PC-3 (cell line): ENCODE results near the gene MAGEB2. TPM values are rescaled to one million over a fixed set of nuclear protein-coding genes. Genes with fewer than 3 reads are reported as not detected.

Source experiments
- ATAC-seq: fragments of 200-7000 bp; cut with Tn5 transposase; 2 replicates; pipeline ENCODE4 v1.9.1; 2020; ENCODE audit warnings: mild to moderate bottlenecking, moderate library complexity
- BruUV-seq: library from RNA; stranded (reverse); fragments of 400-500 nt; replicated peaks from 2 replicates; lab custom pipeline; 2021; lab: Mats Ljungman, UMichigan
- CTCF ChIA-PET: fragments of 300-600 bp; sonication (Branson Sonifier 250); formaldehyde crosslinking; loops from one replicate; lab custom pipeline; 2022; ENCODE audit warnings: antibody characterized with exemption; lab: Charles Lee
- POLR2A ChIA-PET: fragments of 300-600 bp; sonication (Branson Sonifier 250); formaldehyde crosslinking; loops from one replicate; lab custom pipeline; 2022; ENCODE audit warnings: antibody characterized with exemption; ENCODE audit not compliant: unreplicated experiment; lab: Charles Lee
- DNase-seq: peaks from one replicate; pipeline ENCODE4 v3.0.0-alpha.2; 2015
- H2AFZ ChIP-seq: fragments of 300-600 bp; sonication (generic); 2 replicates; pipeline ENCODE4 v1.6.0; 2016; ENCODE audit warnings: antibody characterized with exemption, low read length
- H3F3A ChIP-seq: fragments of 300-600 bp; sonication (generic); one replicate; pipeline ENCODE4 v1.6.0; 2017; ENCODE audit warnings: antibody characterized with exemption, low read length, control low read depth, mild to moderate bottlenecking; ENCODE audit not compliant: unreplicated experiment
- H3K27ac ChIP-seq: fragments of 300-600 bp; sonication (generic); 2 replicates; pipeline ENCODE4 v1.5.1; 2016; ENCODE audit warnings: mild to moderate bottlenecking, low read length
- H3K27me3 ChIP-seq: fragments of 300-600 bp; sonication (generic); 2 replicates; pipeline ENCODE4 v1.6.1; 2016; ENCODE audit warnings: low read length, mixed read lengths
- H3K36me3 ChIP-seq: fragments of 300-600 bp; sonication (generic); 2 replicates; pipeline ENCODE4 v1.6.1; 2016; ENCODE audit warnings: low read depth, mixed run types, low read length, mixed read lengths
- H3K4me1 ChIP-seq: fragments of 300-600 bp; sonication (generic); 2 replicates; pipeline ENCODE4 v1.5.1; 2016; ENCODE audit warnings: low read length; ENCODE audit not compliant: insufficient read depth
- H3K4me2 ChIP-seq: fragments of 300-600 bp; sonication (generic); 2 replicates; pipeline ENCODE4 v1.6.0; 2016; ENCODE audit warnings: low read length
- H3K4me3 ChIP-seq: fragments of 300-600 bp; sonication (generic); 2 replicates; pipeline ENCODE4 v1.5.1; 2016; ENCODE audit warnings: mild to moderate bottlenecking, low read length, mixed read lengths
- H3K79me2 ChIP-seq: fragments of 300-600 bp; sonication (generic); 2 replicates; pipeline ENCODE4 v1.6.1; 2017; ENCODE audit warnings: low read length, mixed read lengths
- H3K9ac ChIP-seq: fragments of 300-600 bp; sonication (generic); 2 replicates; pipeline ENCODE4 v1.6.0; 2016; ENCODE audit warnings: mild to moderate bottlenecking, low read length
- H3K9me2 ChIP-seq: fragments of 300-600 bp; sonication (generic); replicated peaks from 2 replicates; pipeline ENCODE4 v1.6.1; 2016; ENCODE audit warnings: mixed run types, low read length, mixed read lengths
- H3K9me3 ChIP-seq: fragments of 300-600 bp; sonication (generic); 2 replicates; pipeline ENCODE4 v1.6.1; 2016; ENCODE audit warnings: low read length, mixed read lengths
- H4K20me1 ChIP-seq: fragments of 300-600 bp; sonication (generic); 2 replicates; pipeline ENCODE4 v1.6.1; 2016; ENCODE audit warnings: low read length, mixed read lengths
- EZH2 ChIP-seq: fragments of 300-600 bp; sonication (generic); IDR thresholded peaks from one replicate; pipeline ENCODE4 v1.6.1; 2017; ENCODE audit warnings: antibody characterized with exemption, mild to moderate bottlenecking, low read length; ENCODE audit not compliant: unreplicated experiment
- EZH2phosphoT487 ChIP-seq: fragments of 300-600 bp; sonication (generic); IDR thresholded peaks from 2 replicates; pipeline ENCODE4 v1.6.1; 2018; ENCODE audit warnings: mild to moderate bottlenecking, antibody characterized with exemption, low read length, borderline replicate concordance
- intact Hi-C: fragments of 100-400 bp; cut with micrococcal nuclease; formaldehyde crosslinking; loops from 2 replicates; pipeline ENCODE4 v1.9.0; 2023
- total RNA-seq: library from RNA; depleted of rRNA; stranded (reverse); fragments of >200 nt; gene quantifications from 2 replicates; pipeline ENCODE4 v1.2.3, GENCODE V29; 2014
- TF ChIP-seq, protein P1 (sequence below): fragments of 300-600 bp; sonication (generic); conservative IDR thresholded peaks from 2 replicates; pipeline ENCODE4 v1.5.1; 2017; ENCODE audit warnings: antibody characterized with exemption, low read depth, mild to moderate bottlenecking, low read length

Gene MAGEB2
- total RNA-seq, 1 experiment from 2014 or later: not detected

- ChIA-PET CTCF (no interaction called here), POLR2A (no interaction called here)
- Histone ChIP-seq H3K4me3 (no peak overlapping the region), H3K4me1 (no peaks in the 10 kb centered on the region), H3K9me3 (no peaks in the 10 kb centered on the region), H3F3A (no peaks in the 10 kb centered on the region), H4K20me1 (no peaks in the 10 kb centered on the region), H2AFZ (no peak overlapping the region), H3K27ac (no peak overlapping the region), H3K79me2 (no peaks in the 10 kb centered on the region), H3K27me3 (no peaks in the 10 kb centered on the region), H3K36me3 (no peaks in the 10 kb centered on the region), H3K4me2 (no peak overlapping the region), H3K9ac (no peak overlapping the region), H3K9me2 (no peaks in the 10 kb centered on the region)
- intact Hi-C loops: no loop called here
- no TSS peak for BruUV-seq
- ATAC-seq: no peak
- DNase-seq: no peak
- TF ChIP-seq EZH2phosphoT487 (no peak), EZH2 (no peak)
- TF ChIP-seq, protein P1, sequence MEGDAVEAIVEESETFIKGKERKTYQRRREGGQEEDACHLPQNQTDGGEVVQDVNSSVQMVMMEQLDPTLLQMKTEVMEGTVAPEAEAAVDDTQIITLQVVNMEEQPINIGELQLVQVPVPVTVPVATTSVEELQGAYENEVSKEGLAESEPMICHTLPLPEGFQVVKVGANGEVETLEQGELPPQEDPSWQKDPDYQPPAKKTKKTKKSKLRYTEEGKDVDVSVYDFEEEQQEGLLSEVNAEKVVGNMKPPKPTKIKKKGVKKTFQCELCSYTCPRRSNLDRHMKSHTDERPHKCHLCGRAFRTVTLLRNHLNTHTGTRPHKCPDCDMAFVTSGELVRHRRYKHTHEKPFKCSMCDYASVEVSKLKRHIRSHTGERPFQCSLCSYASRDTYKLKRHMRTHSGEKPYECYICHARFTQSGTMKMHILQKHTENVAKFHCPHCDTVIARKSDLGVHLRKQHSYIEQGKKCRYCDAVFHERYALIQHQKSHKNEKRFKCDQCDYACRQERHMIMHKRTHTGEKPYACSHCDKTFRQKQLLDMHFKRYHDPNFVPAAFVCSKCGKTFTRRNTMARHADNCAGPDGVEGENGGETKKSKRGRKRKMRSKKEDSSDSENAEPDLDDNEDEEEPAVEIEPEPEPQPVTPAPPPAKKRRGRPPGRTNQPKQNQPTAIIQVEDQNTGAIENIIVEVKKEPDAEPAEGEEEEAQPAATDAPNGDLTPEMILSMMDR: no peak
These were observed 13.2 kb downstream of the MAGEB2 start for GRCh38 chrX:30228526-30228925.

DNA sequence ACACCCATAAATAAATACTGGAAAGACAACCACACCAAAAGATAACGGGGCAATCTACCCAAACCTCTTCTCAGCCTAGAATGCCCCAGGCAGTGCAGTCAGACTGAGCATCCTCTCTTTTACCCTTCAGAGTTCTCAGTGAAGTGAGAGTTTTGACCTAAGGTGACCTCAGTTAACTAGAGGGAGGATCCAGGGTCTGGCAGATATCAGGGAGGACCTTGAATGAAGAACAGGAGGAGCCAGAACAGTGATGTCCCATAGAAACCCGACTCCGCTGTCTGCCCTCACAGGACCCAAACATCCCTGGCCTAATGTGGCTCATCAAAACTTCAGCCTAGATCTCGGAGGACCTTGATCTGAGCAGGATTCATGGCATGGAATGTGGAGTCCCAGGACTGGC, 15.0 kb downstream of the MAGEB2 start, which contains the start of gene MAGEB3:
MAGEB3 (plus strand) TSS at position 263 of the 400 bp plus-strand sequence. CDS start 5,268 bp downstream, outside the sequence.
- Histone ChIP-seq H3K9me3 (no peaks in the 10 kb centered on the region), H3K36me3 (no peaks in the 10 kb centered on the region), H3K4me2 (no peak within 1 kb of the TSS), H3K4me3 (no peak within 1 kb of the TSS), H3K79me2 (no peaks in the 10 kb centered on the region), H3K27ac (no peak within 1 kb of the TSS), H3F3A (no peaks in the 10 kb centered on the region), H3K4me1 (no peaks in the 10 kb centered on the region), H3K9ac (no peak within 1 kb of the TSS), H3K9me2 (no peaks in the 10 kb centered on the region), H3K27me3 (no peaks in the 10 kb centered on the region), H4K20me1 (no peaks in the 10 kb centered on the region), H2AFZ (no peak within 1 kb of the TSS)
- ATAC-seq: no peak
- ChIA-PET POLR2A (no interaction called here), CTCF (no interaction called here)
- DNase-seq: no peak
- TF ChIP-seq EZH2 (no peak), EZH2phosphoT487 (no peak)
- TF ChIP-seq, protein P1: no peak
- BruUV-seq: no TSS peak
- intact Hi-C loops: no loop called here

DNA sequence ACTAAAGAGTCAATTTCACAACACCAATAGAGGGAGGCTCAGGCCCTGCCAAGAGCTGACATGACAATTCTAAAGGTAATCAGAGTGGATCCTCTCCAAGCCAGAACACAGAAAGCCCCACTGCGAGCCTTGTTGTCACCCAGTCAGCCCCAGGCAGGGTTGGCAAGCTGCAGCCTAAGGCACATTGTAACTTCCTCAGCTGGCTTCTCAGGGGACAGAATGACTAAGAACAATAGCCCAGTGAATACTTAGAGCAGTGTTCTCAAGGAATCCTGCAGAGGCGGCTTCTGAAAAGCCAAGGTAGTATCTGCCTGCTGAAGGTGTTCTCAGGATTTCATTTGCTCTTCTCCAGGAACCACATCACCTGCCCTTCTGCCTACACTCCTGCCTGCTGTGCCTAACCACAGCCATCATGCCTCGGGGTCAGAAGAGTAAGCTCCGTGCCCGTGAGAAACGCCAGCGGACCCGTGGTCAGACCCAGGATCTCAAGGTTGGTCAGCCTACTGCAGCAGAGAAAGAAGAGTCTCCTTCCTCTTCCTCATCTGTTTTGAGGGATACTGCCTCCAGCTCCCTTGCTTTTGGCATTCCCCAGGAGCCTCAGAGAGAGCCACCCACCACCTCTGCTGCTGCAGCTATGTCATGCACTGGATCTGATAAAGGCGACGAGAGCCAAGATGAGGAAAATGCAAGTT, 26.5 kb downstream of the MAGEB2 start, which contains the start of gene MAGEB4:
MAGEB4 (plus strand) TSS at position 277 of the 692 bp plus-strand sequence; CDS start at position 413, 136 bp downstream.
- H2AFZ ChIP-seq: no peak within 1 kb of the TSS
- no peak for ATAC-seq
- no peaks in the 10 kb centered on the region for H3K9me3 ChIP-seq
- ChIA-PET POLR2A (no interaction called here), CTCF (no interaction called here)
- H3K36me3 ChIP-seq: no peaks in the 10 kb centered on the region
- no peak within 1 kb of the TSS for H3K9ac ChIP-seq
- no peak within 1 kb of the TSS for H3K27ac ChIP-seq
- no peak within 1 kb of the TSS for H3K4me3 ChIP-seq
- no peak for DNase-seq
- no TSS peak for BruUV-seq
- H3K9me2 ChIP-seq: no peaks in the 10 kb centered on the region
- TF ChIP-seq, protein P1: no peak
- TF ChIP-seq EZH2: no peak
- no peak for TF ChIP-seq EZH2phosphoT487
- intact Hi-C loops: no loop called here
- no peak within 1 kb of the TSS for H3K4me2 ChIP-seq
- peaks cover 10% of the 10 kb centered on the region; the same call in 1 of the 2 replicates for H3K27me3 ChIP-seq
- no peaks in the 10 kb centered on the region for H3K4me1 ChIP-seq
- no peaks in the 10 kb centered on the region for H4K20me1 ChIP-seq
- H3F3A ChIP-seq: no peaks in the 10 kb centered on the region
- H3K79me2 ChIP-seq: no peaks in the 10 kb centered on the region
